Upper lobe of left lung (tissue), 6 donors: ENCODE measurements around the gene SEMA6C. TPM values are rescaled to one million over a fixed set of nuclear protein-coding genes. Genes with fewer than 3 reads are reported as not detected.
"Not testable (repeated sequence)": the region's sequence is repeated elsewhere in the genome, so short reads cannot be mapped to it uniquely, and the experiment has no call there.

Experiments
- ATAC-seq, 2 donors: fragments of 200-7000 bp; cut with Tn5 transposase; one replicate each; pipeline ENCODE4 v1.9.1; 2022; ENCODE audit warnings: mild to moderate bottlenecking in 2 of 2, moderate library complexity in 2 of 2; ENCODE audit not compliant: low FRiP score in 2 of 2
- DNase-seq, 2 donors: peaks; one replicate each; pipeline ENCODE4 v3.0.0-alpha.2; 2019 to 2020
- H3K27ac ChIP-seq, 4 donors: fragments of 200-600 bp; sonication (generic); one replicate each; pipeline ENCODE4 v1.5.1; 2016 to 2019
- H3K27me3 ChIP-seq, 4 donors: fragments of 200-600 bp; sonication (generic); one replicate each; pipeline ENCODE4 v1.5.1; 2017 to 2019
- H3K36me3 ChIP-seq, 4 donors: fragments of 200-600 bp; sonication (generic); one replicate each; pipeline ENCODE4 v1.5.1; 2016 to 2019
- H3K4me1 ChIP-seq, 4 donors: fragments of 200-600 bp; sonication (generic); one replicate each; pipeline ENCODE4 v1.5.1; 2018 to 2019
- H3K4me3 ChIP-seq, 4 donors: fragments of 200-600 bp; sonication (generic); one replicate each; pipeline ENCODE4 v1.5.1; 2017 to 2019; ENCODE audit warnings: mild to moderate bottlenecking in 2 of 4, moderate library complexity in 1 of 4
- H3K9me3 ChIP-seq, 4 donors: fragments of 200-600 bp; sonication (generic); one replicate each; pipeline ENCODE4 v1.5.1; 2018 to 2019
- EP300 ChIP-seq, 4 donors: sonication (generic); formaldehyde crosslinking; IDR thresholded peaks; one replicate each; pipeline ENCODE4 v1.5.1; 2017; ENCODE audit warnings: antibody characterized with exemption in 4 of 4, control low read depth in 2 of 4
- POLR2A ChIP-seq, 4 donors: fragments of 450-650 bp; IDR thresholded peaks; one replicate each; pipeline ENCODE4 v1.5.1; 2016 to 2017; ENCODE audit warnings: antibody characterized with exemption in 4 of 4, mild to moderate bottlenecking in 2 of 4
- POLR2AphosphoS5 ChIP-seq, 2 donors: sonication (generic); formaldehyde crosslinking; IDR thresholded peaks; one replicate each; pipeline ENCODE4 v1.5.1; 2017; ENCODE audit warnings: antibody characterized with exemption in 2 of 2
- WGBS, 2 donors: methylation state at CpG; one replicate each; pipeline ENCODE4 v1.1.5; 2017 to 2018; 5-methylcytosine and 5-hydroxymethylcytosine counted together
- total RNA-seq, 6 donors: library from RNA; depleted of rRNA in 4 of 6; stranded (reverse); fragments of >200 nt in 4 of 6; gene quantifications; one replicate each; pipeline versions ENCODE4 v1.1.0 to v1.2.1, GENCODE V29; 2016 to 2021
- TF ChIP-seq, protein P1 (sequence below), 6 experiments: fragments of 450-650 bp in 4 of 6; fragments of 200-600 bp in 2 of 6; sonication (generic) in 2 of 6; IDR thresholded peaks; one replicate each; pipeline ENCODE4 v1.5.1; 2016 to 2019; ENCODE audit warnings: antibody characterized with exemption in 6 of 6
- donor health status: DM: no; HTN: no; CAD: no; lungs with moderate emphysema.
- donor health status: DM: no; HTN: yes; CAD: no; lungs with severe emphysema.

Gene SEMA6C
- total RNA-seq, 6 donors from 2014 or later, result 2.1 to 13.6 (median 5.8) TPM

- 93 to 100% methylated on average over 5 of the region's 5 CpGs for whole genome bisulfite sequencing, 2 donors
- ATAC-seq (no peak), DNase-seq (no peak)
- H3K4me1 ChIP-seq, result no peaks in the 10 kb centered on the region
- H3K27ac ChIP-seq, result no peak overlapping the region
- TF ChIP-seq EP300 (IDR thresholded peaks at IDR 0.05) (no peak), POLR2AphosphoS5 (IDR thresholded peaks at IDR 0.05) (no peak), POLR2A (IDR thresholded peaks at IDR 0.05) (no peak)
- TF ChIP-seq, protein P1, sequence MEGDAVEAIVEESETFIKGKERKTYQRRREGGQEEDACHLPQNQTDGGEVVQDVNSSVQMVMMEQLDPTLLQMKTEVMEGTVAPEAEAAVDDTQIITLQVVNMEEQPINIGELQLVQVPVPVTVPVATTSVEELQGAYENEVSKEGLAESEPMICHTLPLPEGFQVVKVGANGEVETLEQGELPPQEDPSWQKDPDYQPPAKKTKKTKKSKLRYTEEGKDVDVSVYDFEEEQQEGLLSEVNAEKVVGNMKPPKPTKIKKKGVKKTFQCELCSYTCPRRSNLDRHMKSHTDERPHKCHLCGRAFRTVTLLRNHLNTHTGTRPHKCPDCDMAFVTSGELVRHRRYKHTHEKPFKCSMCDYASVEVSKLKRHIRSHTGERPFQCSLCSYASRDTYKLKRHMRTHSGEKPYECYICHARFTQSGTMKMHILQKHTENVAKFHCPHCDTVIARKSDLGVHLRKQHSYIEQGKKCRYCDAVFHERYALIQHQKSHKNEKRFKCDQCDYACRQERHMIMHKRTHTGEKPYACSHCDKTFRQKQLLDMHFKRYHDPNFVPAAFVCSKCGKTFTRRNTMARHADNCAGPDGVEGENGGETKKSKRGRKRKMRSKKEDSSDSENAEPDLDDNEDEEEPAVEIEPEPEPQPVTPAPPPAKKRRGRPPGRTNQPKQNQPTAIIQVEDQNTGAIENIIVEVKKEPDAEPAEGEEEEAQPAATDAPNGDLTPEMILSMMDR (IDR thresholded peaks at IDR 0.05), result no peak
- H3K27me3 ChIP-seq, result no peaks in the 10 kb centered on the region
- no peaks in the 10 kb centered on the region for H3K9me3 ChIP-seq
- peaks cover 0 to 20% (median 5%) of the 10 kb centered on the region in 4 donors for H3K36me3 ChIP-seq
- no peak overlapping the region for H3K4me3 ChIP-seq
Observed at GRCh38 chr1:151108331-151108730, 38.1 kb downstream of the SEMA6C start.

GRCh38 chr1:151106894-151107293 is 39.5 kb downstream of the SEMA6C start:
- Histone ChIP-seq H3K9me3 (no peaks in the 10 kb centered on the region), H3K27ac (no peak overlapping the region), H3K27me3 (no peaks in the 10 kb centered on the region), H3K4me3 (no peak overlapping the region), H3K4me1 (no peaks in the 10 kb centered on the region), H3K36me3 (peaks cover 0 to 21% (median 5%) of the 10 kb centered on the region in 4 donors)
- 73 to 85% methylated on average over 2 of the region's 2 CpGs for WGBS, 2 donors
- TF ChIP-seq EP300 (IDR thresholded peaks at IDR 0.05), result no peak
- TF ChIP-seq POLR2AphosphoS5 (IDR thresholded peaks at IDR 0.05), result no peak
- no peak for TF ChIP-seq POLR2A (IDR thresholded peaks at IDR 0.05)
- TF ChIP-seq, protein P1 (IDR thresholded peaks at IDR 0.05), result no peak
- no peak for ATAC-seq
- no peak for DNase-seq

DNA sequence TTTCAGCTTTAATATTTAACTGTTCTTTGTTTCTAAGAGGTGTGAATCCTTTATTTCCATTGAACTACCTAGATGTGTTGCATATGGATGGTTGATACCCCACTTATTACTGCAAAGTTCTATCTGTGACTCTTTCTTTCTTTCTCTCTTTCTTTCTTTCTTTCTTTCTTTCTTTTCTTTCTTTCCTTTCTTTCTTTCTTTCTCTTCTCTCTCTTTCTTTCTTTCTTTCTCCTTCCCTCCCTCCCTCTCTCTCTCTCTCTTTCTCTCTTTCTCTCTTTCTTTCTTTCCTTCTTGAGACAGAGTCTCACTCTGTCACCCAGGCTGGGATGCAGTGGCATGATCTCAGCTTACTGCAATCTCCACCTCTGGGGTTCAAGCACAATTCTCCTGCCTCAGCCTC is 41.8 kb downstream of the SEMA6C start:
- ATAC-seq (no peak), DNase-seq (no peak)
- TF ChIP-seq, protein P1 (IDR thresholded peaks at IDR 0.05), result no peak
- TF ChIP-seq EP300 (IDR thresholded peaks at IDR 0.05) (no peak), POLR2A (IDR thresholded peaks at IDR 0.05) (no peak), POLR2AphosphoS5 (IDR thresholded peaks at IDR 0.05) (no peak)
- Histone ChIP-seq H3K27me3 (no peaks in the 10 kb centered on the region), H3K36me3 (peaks cover 0 to 18% (median 5%) of the 10 kb centered on the region in 4 donors), H3K27ac (no peak overlapping the region), H3K9me3 (no peaks in the 10 kb centered on the region), H3K4me1 (no peaks in the 10 kb centered on the region), H3K4me3 (no peak overlapping the region)

- no peaks in the 10 kb centered on the region for H3K9me3 ChIP-seq
- no peak for TF ChIP-seq POLR2A (IDR thresholded peaks at IDR 0.05)
- peaks cover 0 to 4% (median 0%) of the 10 kb centered on the region in 4 donors for H3K36me3 ChIP-seq
- DNase-seq, result no peak
- no peak overlapping the region for H3K27ac ChIP-seq
- no peaks in the 10 kb centered on the region for H3K4me1 ChIP-seq
- no peak for ATAC-seq
- no peak overlapping the region for H3K4me3 ChIP-seq
- H3K27me3 ChIP-seq, result no peaks in the 10 kb centered on the region
- WGBS, 2 donors, result 88 to 100% methylated on average over 1 of the region's 1 CpG
Observed at GRCh38 chr1:151098126-151098525, 48.3 kb downstream of the SEMA6C start.

DNA sequence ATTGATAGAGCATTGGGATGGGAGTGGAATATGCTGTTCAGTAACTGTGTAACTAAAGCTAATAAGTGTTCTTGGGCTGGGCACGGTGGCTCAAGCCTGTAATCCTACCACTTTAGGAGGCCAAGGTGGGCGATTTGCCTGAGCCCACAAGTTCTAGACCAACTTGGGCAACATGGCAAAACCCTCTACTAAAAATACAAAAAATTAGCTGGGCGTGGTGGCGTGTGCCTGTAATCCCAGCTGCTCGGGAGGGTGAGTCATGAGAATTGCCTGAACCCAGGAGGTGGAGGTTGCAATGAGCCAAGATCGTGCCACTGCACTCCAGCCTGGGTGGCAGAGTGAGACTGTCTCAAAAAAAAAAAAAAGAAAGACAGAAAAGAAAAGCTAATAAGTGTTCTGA is 49.0 kb downstream of the SEMA6C start:
- not testable (repeated sequence) for DNase-seq, H3K36me3 ChIP-seq, H3K9me3 ChIP-seq, H3K4me1 ChIP-seq, H3K27ac ChIP-seq, H3K27me3 ChIP-seq, ATAC-seq, H3K4me3 ChIP-seq
- 83 to 94% methylated on average over 6 of the region's 6 CpGs for WGBS, 2 donors

- no peak for DNase-seq
Observed at GRCh38 chr1:151085953-151086559, 60.4 kb downstream of the SEMA6C start.

More at GRCh38 chr1:151085953-151086559, 60.4 kb downstream of the SEMA6C start:
- H3K36me3 ChIP-seq, result peaks cover 0 to 12% (median 0%) of the 10 kb centered on the region in 4 donors
- H3K4me1 ChIP-seq, result no peaks in the 10 kb centered on the region
- ATAC-seq, result no peak
- 69 to 81% methylated on average over 3 to 4 of the region's 4 CpGs for WGBS, 2 donors
- no peaks in the 10 kb centered on the region for H3K9me3 ChIP-seq
- no peak overlapping the region for H3K27ac ChIP-seq
- H3K27me3 ChIP-seq, result no peaks in the 10 kb centered on the region
- no peak overlapping the region for H3K4me3 ChIP-seq
- TF ChIP-seq POLR2A (IDR thresholded peaks at IDR 0.05), result no peak
- TF ChIP-seq, protein P1 (IDR thresholded peaks at IDR 0.05), result no peak
- TF ChIP-seq EP300 (IDR thresholded peaks at IDR 0.05), result no peak
- no peak for TF ChIP-seq POLR2AphosphoS5 (IDR thresholded peaks at IDR 0.05)
